Measurements from ENCODE around the gene TMPRSS6. TPM values are rescaled to one million over a fixed set of nuclear protein-coding genes. Genes with fewer than 3 reads are reported as not detected.

Gene TMPRSS6
- total and polyA plus RNA-seq, 4 donors = 0.09 to 1.0 (median 0.69) TPM

DNA sequence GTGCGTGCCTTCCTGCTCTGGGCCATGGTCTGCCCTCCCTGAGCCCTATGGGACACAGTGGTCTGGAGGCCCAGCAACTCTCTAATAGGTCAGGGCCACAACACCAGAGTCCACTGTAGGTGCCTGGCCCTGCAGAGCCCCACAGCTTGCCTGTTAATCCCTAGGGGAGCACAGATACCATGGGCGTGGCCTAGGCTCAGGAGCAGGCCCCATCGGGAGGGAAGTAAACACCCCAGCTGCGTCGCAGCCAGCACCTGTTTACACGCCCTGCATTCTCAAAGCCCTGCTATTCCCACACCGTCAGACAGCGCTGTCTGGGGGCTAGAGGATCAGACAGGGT lies 55.5 kb downstream of the TMPRSS6 start:
- no peak overlapping the region for H3K9ac ChIP-seq (ENCODE audit: insufficient read depth in 1 of 2, low read length in 2 of 2)

GRCh38 chr22:37053310-37054055 lies 56.0 kb downstream of the TMPRSS6 start:
- no peak for DNase-seq
- Histone ChIP-seq H3K27me3 (ENCODE audit: control insufficient read depth in 3 of 3, insufficient read depth in 3 of 3, low read length in 2 of 3) (no peaks in the 10 kb centered on the region), H3K9ac (ENCODE audit: insufficient read depth in 1 of 2, low read length in 2 of 2) (no peak overlapping the region), H3K9me3 (ENCODE audit: control insufficient read depth in 4 of 4, insufficient read depth in 3 of 4, low read length in 3 of 4) (no peaks in the 10 kb centered on the region), H3K36me3 (ENCODE audit: control insufficient read depth in 4 of 4, insufficient read depth in 4 of 4, low read length in 4 of 4) (peaks cover 0 to 10% (median 7%) of the 10 kb centered on the region in 4 donors), H3K4me1 (ENCODE audit: control insufficient read depth in 5 of 5, insufficient read depth in 5 of 5, low read length in 5 of 5) (peaks cover 0 to 8% (median 0%) of the 10 kb centered on the region in 5 donors), H3K27ac (ENCODE audit: low read depth in 1 of 2, low read length in 1 of 2) (peak overlapping the region in 1 of 2 donors; percentile 24), H3K4me3 (no peak overlapping the region)
- ATAC-seq (ENCODE audit: insufficient read depth, low FRiP score) = no peak
- TF ChIP-seq, protein P1, sequence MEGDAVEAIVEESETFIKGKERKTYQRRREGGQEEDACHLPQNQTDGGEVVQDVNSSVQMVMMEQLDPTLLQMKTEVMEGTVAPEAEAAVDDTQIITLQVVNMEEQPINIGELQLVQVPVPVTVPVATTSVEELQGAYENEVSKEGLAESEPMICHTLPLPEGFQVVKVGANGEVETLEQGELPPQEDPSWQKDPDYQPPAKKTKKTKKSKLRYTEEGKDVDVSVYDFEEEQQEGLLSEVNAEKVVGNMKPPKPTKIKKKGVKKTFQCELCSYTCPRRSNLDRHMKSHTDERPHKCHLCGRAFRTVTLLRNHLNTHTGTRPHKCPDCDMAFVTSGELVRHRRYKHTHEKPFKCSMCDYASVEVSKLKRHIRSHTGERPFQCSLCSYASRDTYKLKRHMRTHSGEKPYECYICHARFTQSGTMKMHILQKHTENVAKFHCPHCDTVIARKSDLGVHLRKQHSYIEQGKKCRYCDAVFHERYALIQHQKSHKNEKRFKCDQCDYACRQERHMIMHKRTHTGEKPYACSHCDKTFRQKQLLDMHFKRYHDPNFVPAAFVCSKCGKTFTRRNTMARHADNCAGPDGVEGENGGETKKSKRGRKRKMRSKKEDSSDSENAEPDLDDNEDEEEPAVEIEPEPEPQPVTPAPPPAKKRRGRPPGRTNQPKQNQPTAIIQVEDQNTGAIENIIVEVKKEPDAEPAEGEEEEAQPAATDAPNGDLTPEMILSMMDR (IDR thresholded peaks at IDR 0.05; ENCODE audit: control extremely low read depth, extremely low read depth) = no peak
- WGBS, 2 donors = 88 to 90% methylated on average over 16 of the region's 16 CpGs

More for the DNA sequence above, 55.5 kb downstream of the TMPRSS6 start:
- Histone ChIP-seq H3K9me3 (ENCODE audit: control insufficient read depth in 4 of 4, insufficient read depth in 3 of 4, low read length in 3 of 4) (no peaks in the 10 kb centered on the region), H3K27ac (ENCODE audit: low read depth in 1 of 2, low read length in 1 of 2) (no peak overlapping the region), H3K4me1 (ENCODE audit: control insufficient read depth in 5 of 5, insufficient read depth in 5 of 5, low read length in 5 of 5) (peaks cover 0 to 8% (median 0%) of the 10 kb centered on the region in 5 donors), H3K4me3 (no peak overlapping the region), H3K36me3 (ENCODE audit: control insufficient read depth in 4 of 4, insufficient read depth in 4 of 4, low read length in 4 of 4) (peaks cover 0 to 11% (median 7%) of the 10 kb centered on the region in 4 donors), H3K27me3 (ENCODE audit: control insufficient read depth in 3 of 3, insufficient read depth in 3 of 3, low read length in 2 of 3) (no peaks in the 10 kb centered on the region)
- ATAC-seq (ENCODE audit: insufficient read depth, low FRiP score) (no peak), DNase-seq (no peak)
- WGBS, 2 donors = 79 to 87% methylated on average over 8 of the region's 8 CpGs
- TF ChIP-seq, protein P1 (IDR thresholded peaks at IDR 0.05; ENCODE audit: control extremely low read depth, extremely low read depth) = no peak

- no peak for ATAC-seq (ENCODE audit: insufficient read depth, low FRiP score)
- TF ChIP-seq, protein P1 (IDR thresholded peaks at IDR 0.05; ENCODE audit: control extremely low read depth, extremely low read depth) = no peak
- no peak overlapping the region for H3K4me3 ChIP-seq
- peak overlapping the region in 1 of 2 donors; percentile 24 for H3K27ac ChIP-seq (ENCODE audit: low read depth in 1 of 2, low read length in 1 of 2)
- peaks cover 0 to 10% (median 5%) of the 10 kb centered on the region in 4 donors for H3K36me3 ChIP-seq (ENCODE audit: control insufficient read depth in 4 of 4, insufficient read depth in 4 of 4, low read length in 4 of 4)
- WGBS, 2 donors = 79 to 89% methylated on average over 25 of the region's 25 CpGs
- no peaks in the 10 kb centered on the region for H3K27me3 ChIP-seq (ENCODE audit: control insufficient read depth in 3 of 3, insufficient read depth in 3 of 3, low read length in 2 of 3)
- H3K9ac ChIP-seq (ENCODE audit: insufficient read depth in 1 of 2, low read length in 2 of 2) = peak overlapping the region in 1 of 2 donors; percentile 28
- DNase-seq = no peak
- H3K9me3 ChIP-seq (ENCODE audit: control insufficient read depth in 4 of 4, insufficient read depth in 3 of 4, low read length in 3 of 4) = no peaks in the 10 kb centered on the region
- H3K4me1 ChIP-seq (ENCODE audit: control insufficient read depth in 5 of 5, insufficient read depth in 5 of 5, low read length in 5 of 5) = peaks cover 0 to 8% (median 0%) of the 10 kb centered on the region in 5 donors
Observed at GRCh38 chr22:37052386-37053309, 56.9 kb downstream of the TMPRSS6 start.
